SU-DHL-6 (cell line): ENCODE measurements around the gene DPRX.

Experiments used
- H2AFZ ChIP-seq: fragments of 200-600 bp; sonication (generic); 2 replicates; pipeline ENCODE4 v1.6.1; 2014; ENCODE audit warnings: low read depth, mild to moderate bottlenecking, moderate library complexity, mixed read lengths, antibody characterized with exemption, low read length; ENCODE audit not compliant: severe bottlenecking
- H3F3A ChIP-seq: fragments of 200-600 bp; shearing (Covaris generic); 2 replicates; pipeline ENCODE4 v1.6.0; 2016; ENCODE audit warnings: antibody characterized with exemption, mild to moderate bottlenecking; ENCODE audit not compliant: insufficient read depth
- H3K27ac ChIP-seq: fragments of 200-600 bp; sonication (generic); 2 replicates; pipeline ENCODE4 v1.5.1; 2016; ENCODE audit warnings: low read depth, mild to moderate bottlenecking, low read length, moderate library complexity, mixed read lengths
- H3K27me3 ChIP-seq: fragments of 200-600 bp; sonication (generic), shearing (Covaris generic); 2 replicates; pipeline ENCODE4 v1.6.0; 2014; ENCODE audit warnings: mild to moderate bottlenecking, low read length
- H3K36me3 ChIP-seq: fragments of 200-600 bp; sonication (generic); 2 replicates; pipeline ENCODE4 v1.6.1; 2014; ENCODE audit warnings: mild to moderate bottlenecking, low read length, mixed read lengths
- H3K4me2 ChIP-seq: fragments of 300-600, 200-600 bp; shearing (Covaris generic), sonication (generic); 2 replicates; pipeline ENCODE4 v1.6.0; 2014; ENCODE audit warnings: low read length, low read depth, mild to moderate bottlenecking; ENCODE audit not compliant: poor library complexity, severe bottlenecking
- H3K4me3 ChIP-seq: fragments of 200-600 bp; sonication (generic); 2 replicates; pipeline ENCODE4 v1.5.1; 2014; ENCODE audit warnings: antibody characterized with exemption, low read length, mild to moderate bottlenecking, mixed read lengths; ENCODE audit not compliant: insufficient read depth, poor library complexity, severe bottlenecking
- H3K79me2 ChIP-seq: fragments of 200-600 bp; sonication (generic); 2 replicates; pipeline ENCODE4 v1.6.1; 2014; ENCODE audit warnings: mild to moderate bottlenecking, low read length, moderate library complexity; ENCODE audit not compliant: insufficient read depth
- H3K9ac ChIP-seq: fragments of 200-600 bp; sonication (generic); 2 replicates; pipeline ENCODE4 v1.7.0; 2014; ENCODE audit warnings: mild to moderate bottlenecking, low read length
- H3K9me2 ChIP-seq: fragments of 200-600 bp; sonication (generic); replicated peaks from 2 replicates; pipeline ENCODE4 v1.6.1; 2014; ENCODE audit warnings: low read length; ENCODE audit not compliant: insufficient read depth
- H3K9me3 ChIP-seq: fragments of 200-600 bp; sonication (generic); 2 replicates; pipeline ENCODE4 v1.6.1; 2014; ENCODE audit warnings: low read length, mixed read lengths; ENCODE audit not compliant: insufficient read depth
- H4K20me1 ChIP-seq: fragments of 200-600 bp; sonication (generic); 2 replicates; pipeline ENCODE4 v1.6.1; 2014; ENCODE audit warnings: low read depth, mild to moderate bottlenecking, antibody characterized with exemption, low read length, moderate library complexity, mixed read lengths
- CTCF ChIP-seq: fragments of 200-600 bp; sonication (generic); IDR thresholded peaks from one replicate; pipeline ENCODE4 v1.5.1; 2017; ENCODE audit warnings: antibody characterized with exemption, mild to moderate bottlenecking, low read length, moderate library complexity; ENCODE audit not compliant: insufficient read depth, poor library complexity, severe bottlenecking
- EZH2phosphoT487 ChIP-seq: fragments of 200-600 bp; sonication (generic), shearing (Covaris generic); conservative IDR thresholded peaks from 2 replicates; pipeline ENCODE4 v1.6.1; 2018; ENCODE audit warnings: mild to moderate bottlenecking, antibody characterized with exemption, low read length, moderate library complexity, mixed read lengths

The DPRX gene

DNA sequence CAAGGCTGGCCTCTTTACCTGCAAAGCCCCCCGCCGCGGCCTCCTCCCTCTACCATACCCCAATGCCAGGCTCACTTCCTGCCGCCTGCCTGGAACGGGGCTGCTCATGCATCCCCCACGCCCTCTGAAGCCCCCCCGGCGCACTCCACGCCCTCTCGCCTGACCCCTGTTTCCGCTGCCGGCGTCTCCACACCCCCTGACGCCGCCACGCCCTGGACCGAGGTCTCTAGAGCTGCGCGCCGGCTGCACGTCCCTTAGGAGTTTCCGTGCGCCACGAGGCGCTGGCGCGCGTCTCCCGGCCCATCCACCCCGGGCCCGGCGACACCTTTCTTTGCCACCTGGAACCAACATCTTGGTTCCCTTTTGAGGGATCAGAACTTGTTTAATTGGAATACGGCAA lies 16.0 kb downstream of the DPRX start:
- no peaks in the 10 kb centered on the region for H3K9me2 ChIP-seq
- no peak overlapping the region for H3K4me3 ChIP-seq
- no peaks in the 10 kb centered on the region for H3F3A ChIP-seq
- no peaks in the 10 kb centered on the region for H3K36me3 ChIP-seq
- H3K9ac ChIP-seq = no peak overlapping the region
- no peaks in the 10 kb centered on the region; the same call in 1 of the 2 replicates for H3K9me3 ChIP-seq
- TF ChIP-seq CTCF = no peak
- TF ChIP-seq EZH2phosphoT487 = no peak
- no peak overlapping the region for H2AFZ ChIP-seq
- no peak overlapping the region for H3K4me2 ChIP-seq
- no peaks in the 10 kb centered on the region for H4K20me1 ChIP-seq
- no peaks in the 10 kb centered on the region for H3K27me3 ChIP-seq
- no peak overlapping the region for H3K27ac ChIP-seq
- H3K79me2 ChIP-seq = no peaks in the 10 kb centered on the region

- Histone ChIP-seq H3K4me2 (no peak overlapping the region), H3K4me3 (no peak overlapping the region), H3K9me2 (no peaks in the 10 kb centered on the region), H3F3A (no peaks in the 10 kb centered on the region), H2AFZ (no peak overlapping the region), H4K20me1 (no peaks in the 10 kb centered on the region), H3K9ac (no peak overlapping the region), H3K9me3 (peaks cover 8% of the 10 kb centered on the region; the same call in 1 of the 2 replicates), H3K27ac (no peak overlapping the region), H3K79me2 (no peaks in the 10 kb centered on the region), H3K36me3 (no peaks in the 10 kb centered on the region), H3K27me3 (no peaks in the 10 kb centered on the region)
- TF ChIP-seq EZH2phosphoT487 (no peak), CTCF (no peak)
Observed at GRCh38 chr19:53649746-53650593, 18.2 kb downstream of the DPRX start.

- TF ChIP-seq CTCF (no peak), EZH2phosphoT487 (no peak)
- Histone ChIP-seq H3K27me3 (no peaks in the 10 kb centered on the region), H3K79me2 (no peaks in the 10 kb centered on the region), H3K9me2 (no peaks in the 10 kb centered on the region), H2AFZ (no peak overlapping the region), H3K9ac (no peak overlapping the region), H3K36me3 (no peaks in the 10 kb centered on the region), H3K9me3 (peaks cover 18% of the 10 kb centered on the region; the same call in 1 of the 2 replicates), H3F3A (no peaks in the 10 kb centered on the region), H4K20me1 (no peaks in the 10 kb centered on the region), H3K27ac (no peak overlapping the region), H3K4me3 (no peak overlapping the region), H3K4me2 (no peak overlapping the region)
Observed at GRCh38 chr19:53652476-53652875, 20.7 kb downstream of the DPRX start.
